A673 (cell line): ENCODE data around the gene COL20A1. TPM values are rescaled to one million over a fixed set of nuclear protein-coding genes. Genes with fewer than 3 reads are reported as not detected.

Experiments used
- BruUV-seq: library from RNA; stranded (reverse); fragments of 400-500 nt; replicated peaks from 2 replicates; lab custom pipeline; 2021; lab: Mats Ljungman, UMichigan
- CTCF ChIA-PET: fragments of 300-600 bp; sonication (Branson Sonifier 250); formaldehyde crosslinking; loops from one replicate; lab custom pipeline; 2022; ENCODE audit warnings: antibody characterized with exemption; lab: Charles Lee
- POLR2A ChIA-PET: fragments of 300-600 bp; sonication (Branson Sonifier 250); formaldehyde crosslinking; loops from one replicate; lab custom pipeline; 2022; ENCODE audit warnings: antibody characterized with exemption; ENCODE audit not compliant: low non-redundant PET; lab: Charles Lee
- DNase-seq: peaks from one replicate; pipeline ENCODE4 v3.0.0-alpha.2; 2015; ENCODE audit warnings: low spot score
- H3K27ac ChIP-seq: fragments of 200-600 bp; sonication (generic); 2 replicates; pipeline ENCODE4 v1.5.1; 2016; ENCODE audit warnings: mixed run types, low read depth, mild to moderate bottlenecking, mixed read lengths, antibody characterized with exemption, low read length; ENCODE audit not compliant: poor library complexity, severe bottlenecking
- H3K27me3 ChIP-seq: fragments of 200-600 bp; sonication (generic); replicated peaks from 2 replicates; pipeline ENCODE4 v1.6.1; 2017; ENCODE audit warnings: mixed run types, low read depth, mild to moderate bottlenecking, mixed read lengths, antibody characterized with exemption, low read length; ENCODE audit not compliant: insufficient read depth, poor library complexity
- H3K36me3 ChIP-seq: fragments of 200-600 bp; sonication (generic); 2 replicates; pipeline ENCODE4 v1.6.1; 2016; ENCODE audit warnings: mixed run types, mild to moderate bottlenecking, mixed read lengths, antibody characterized with exemption, low read length; ENCODE audit not compliant: insufficient read depth, poor library complexity, severe bottlenecking
- H3K4me1 ChIP-seq: fragments of 200-600 bp; sonication (generic); 2 replicates; pipeline ENCODE4 v1.6.1; 2017; ENCODE audit warnings: mixed run types, mild to moderate bottlenecking, mixed read lengths, antibody characterized with exemption, low read length; ENCODE audit not compliant: insufficient read depth, poor library complexity, severe bottlenecking
- H3K4me3 ChIP-seq: fragments of 200-600 bp; sonication (generic); 2 replicates; pipeline ENCODE4 v1.5.1; 2016; ENCODE audit warnings: low read depth, mixed run types, mild to moderate bottlenecking, mixed read lengths, low read length; ENCODE audit not compliant: poor library complexity, severe bottlenecking
- H3K9me3 ChIP-seq: fragments of 200-600 bp; sonication (generic); 2 replicates; pipeline ENCODE4 v1.6.1; 2016; ENCODE audit warnings: mixed run types, low read depth, mild to moderate bottlenecking, mixed read lengths, antibody characterized with exemption, low read length; ENCODE audit not compliant: poor library complexity, severe bottlenecking
- EZH2 ChIP-seq: fragments of 200-600 bp; sonication (generic); IDR thresholded peaks from 2 replicates; pipeline ENCODE4 v1.6.1; 2017; ENCODE audit warnings: borderline replicate concordance, low read depth, mild to moderate bottlenecking, mixed read lengths, antibody characterized with exemption, low read length; ENCODE audit not compliant: poor library complexity, severe bottlenecking
- intact Hi-C: fragments of 100-400 bp; cut with micrococcal nuclease; formaldehyde crosslinking; loops from one replicate; pipeline ENCODE4 v1.10.0; 2022; ENCODE audit not compliant: unreplicated experiment
- total RNA-seq: library from RNA; stranded (reverse); gene quantifications from 2 replicates; pipeline ENCODE4 v1.2.3, GENCODE V29; 2021
- TF ChIP-seq, protein P1 (sequence below): fragments of 300-800, 200-600 bp; sonication (generic); conservative IDR thresholded peaks from 2 replicates; pipeline ENCODE4 v1.5.1; 2017; ENCODE audit warnings: low read depth, mild to moderate bottlenecking, antibody characterized with exemption, low read length, moderate library complexity, mixed read lengths

Gene COL20A1
- total RNA-seq, 1 experiment from 2014 or later = not detected

DNA sequence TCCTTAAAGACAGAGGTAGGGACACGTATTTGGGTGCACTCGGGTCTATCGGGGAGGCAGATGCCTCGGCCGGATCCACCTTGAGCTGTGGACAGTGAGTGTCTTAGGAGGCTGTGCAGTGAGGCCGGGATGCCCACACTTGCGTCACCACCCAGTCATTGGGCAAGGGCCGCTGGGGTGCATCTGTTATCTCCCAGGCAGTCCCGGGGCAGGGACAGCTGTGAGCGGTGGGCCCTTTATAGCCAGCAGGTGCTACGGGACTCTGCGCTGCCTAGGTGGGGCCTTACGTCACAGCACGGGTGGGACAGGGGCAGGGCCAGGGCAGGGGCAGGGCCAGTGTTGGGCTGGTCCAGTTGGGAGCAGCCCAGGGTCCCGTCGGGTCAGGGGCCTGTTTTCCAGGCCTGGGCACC is 689 bp upstream of the COL20A1 start:
- TF ChIP-seq EZH2 = no peak
- TF ChIP-seq, protein P1, sequence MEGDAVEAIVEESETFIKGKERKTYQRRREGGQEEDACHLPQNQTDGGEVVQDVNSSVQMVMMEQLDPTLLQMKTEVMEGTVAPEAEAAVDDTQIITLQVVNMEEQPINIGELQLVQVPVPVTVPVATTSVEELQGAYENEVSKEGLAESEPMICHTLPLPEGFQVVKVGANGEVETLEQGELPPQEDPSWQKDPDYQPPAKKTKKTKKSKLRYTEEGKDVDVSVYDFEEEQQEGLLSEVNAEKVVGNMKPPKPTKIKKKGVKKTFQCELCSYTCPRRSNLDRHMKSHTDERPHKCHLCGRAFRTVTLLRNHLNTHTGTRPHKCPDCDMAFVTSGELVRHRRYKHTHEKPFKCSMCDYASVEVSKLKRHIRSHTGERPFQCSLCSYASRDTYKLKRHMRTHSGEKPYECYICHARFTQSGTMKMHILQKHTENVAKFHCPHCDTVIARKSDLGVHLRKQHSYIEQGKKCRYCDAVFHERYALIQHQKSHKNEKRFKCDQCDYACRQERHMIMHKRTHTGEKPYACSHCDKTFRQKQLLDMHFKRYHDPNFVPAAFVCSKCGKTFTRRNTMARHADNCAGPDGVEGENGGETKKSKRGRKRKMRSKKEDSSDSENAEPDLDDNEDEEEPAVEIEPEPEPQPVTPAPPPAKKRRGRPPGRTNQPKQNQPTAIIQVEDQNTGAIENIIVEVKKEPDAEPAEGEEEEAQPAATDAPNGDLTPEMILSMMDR = no peak
- intact Hi-C loops = no loop called here
- Histone ChIP-seq H3K36me3 (no peaks in the 10 kb centered on the region), H3K4me1 (no peaks in the 10 kb centered on the region), H3K9me3 (no peaks in the 10 kb centered on the region), H3K27ac (no peak overlapping the region), H3K27me3 (peaks cover 28% of the 10 kb centered on the region), H3K4me3 (no peak overlapping the region)
- ChIA-PET POLR2A (no interaction called here), CTCF (interaction anchor here (1.2 kb wide), 1 partner anchor 69 kb away, joined by 4 read pairs; no protein-coding TSS in a partner anchor)
- BruUV-seq = no TSS peak
- no peak for DNase-seq

DNA sequence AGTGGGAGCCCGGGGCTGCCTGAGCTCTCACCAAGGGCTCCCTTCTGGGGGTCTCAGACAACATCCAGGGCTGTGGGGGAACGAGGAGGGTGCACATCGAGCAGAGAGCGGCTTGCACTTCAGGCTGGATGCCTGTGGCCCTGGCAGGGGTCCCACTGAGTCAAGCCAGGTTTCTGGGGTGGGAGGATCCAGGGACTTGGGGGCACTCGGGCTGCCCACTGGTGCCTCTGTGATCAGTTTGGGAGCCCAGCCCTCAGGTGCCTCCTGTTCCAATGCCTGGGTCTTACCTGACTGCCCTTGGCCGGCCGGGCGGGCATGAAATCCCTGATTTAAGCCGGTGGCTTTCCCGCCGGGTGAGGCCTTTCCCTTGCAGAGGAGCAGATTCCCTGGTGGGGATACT is 470 bp downstream of the COL20A1 start:
- Histone ChIP-seq H3K4me3 (no peak overlapping the region), H3K27me3 (peaks cover 35% of the 10 kb centered on the region), H3K4me1 (no peaks in the 10 kb centered on the region), H3K36me3 (no peaks in the 10 kb centered on the region), H3K27ac (no peak overlapping the region), H3K9me3 (no peaks in the 10 kb centered on the region)
- no peak for TF ChIP-seq EZH2
- ChIA-PET CTCF (no interaction called here), POLR2A (no interaction called here)
- no TSS peak for BruUV-seq
- no peak for DNase-seq
- intact Hi-C loops = no loop called here

DNA sequence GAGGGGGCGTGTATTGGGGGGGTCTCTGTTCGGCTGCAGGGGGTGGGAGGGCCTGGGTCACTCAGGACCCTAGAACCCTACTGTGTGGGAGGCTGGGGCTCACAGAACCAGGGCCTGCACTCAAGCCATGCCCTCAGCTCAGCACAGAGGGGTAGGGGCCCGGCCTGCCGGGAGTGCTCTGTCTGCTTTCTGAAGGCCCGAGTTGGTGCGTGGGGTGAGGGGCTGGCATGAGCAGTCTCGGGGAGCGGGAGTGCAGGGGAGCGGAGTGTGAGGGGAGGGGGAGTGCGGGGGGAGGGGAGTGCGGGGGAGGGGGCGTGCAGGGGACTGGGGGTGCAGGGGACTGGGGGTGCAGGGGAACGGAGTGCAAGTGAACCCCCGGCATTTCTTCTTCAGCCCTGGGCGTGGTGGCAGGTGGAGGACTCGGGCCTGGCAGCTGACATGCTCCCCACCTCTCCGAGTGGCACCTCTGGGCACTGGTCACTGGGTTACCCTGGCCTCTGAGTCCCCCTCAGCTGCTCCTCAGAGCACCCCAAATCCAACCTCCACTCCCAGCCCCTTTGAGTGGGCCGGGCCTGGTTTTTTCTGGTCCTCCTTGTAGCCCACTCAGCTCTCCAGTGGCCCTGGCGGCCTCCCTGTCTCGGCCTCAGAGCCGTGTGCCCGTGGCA is 1.0 kb downstream of the COL20A1 start:
- H3K27ac ChIP-seq = no peak overlapping the region
- H3K27me3 ChIP-seq = peaks cover 37% of the 10 kb centered on the region
- no TSS peak for BruUV-seq
- no peaks in the 10 kb centered on the region for H3K9me3 ChIP-seq
- H3K4me1 ChIP-seq = no peaks in the 10 kb centered on the region
- DNase-seq = peak; percentile 32
- no peak overlapping the region for H3K4me3 ChIP-seq
- no peaks in the 10 kb centered on the region for H3K36me3 ChIP-seq
- ChIA-PET POLR2A (no interaction called here), CTCF (no interaction called here)
- intact Hi-C loops = no loop called here
- TF ChIP-seq, protein P1 = no peak
- TF ChIP-seq EZH2 = no peak

DNA sequence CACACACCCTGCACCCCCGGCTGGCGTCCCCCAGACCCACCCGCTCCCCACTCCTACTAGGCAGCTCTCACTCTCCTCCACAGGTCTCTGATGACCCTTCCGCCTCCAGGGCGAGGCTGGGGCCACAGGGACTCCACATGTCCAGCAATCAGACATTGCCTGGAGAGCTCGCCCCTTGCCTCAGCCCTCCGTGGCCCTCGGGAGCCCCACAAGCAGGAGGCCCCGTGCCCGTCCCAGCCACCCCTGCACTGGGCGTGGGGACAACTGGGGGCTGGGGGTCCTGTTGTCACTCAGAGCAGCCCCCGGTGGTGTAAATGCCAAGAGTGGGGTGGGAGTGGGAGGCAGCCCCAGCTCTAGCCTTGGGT is 1.5 kb downstream of the COL20A1 start:
- POLR2A ChIA-PET = no interaction called here
- intact Hi-C loops = no loop called here
- TF ChIP-seq EZH2 = no peak
- TF ChIP-seq, protein P1 = no peak

More for the DNA sequence above, 1.5 kb downstream of the COL20A1 start:
- Histone ChIP-seq H3K9me3 (no peaks in the 10 kb centered on the region), H3K4me1 (no peaks in the 10 kb centered on the region), H3K4me3 (no peak overlapping the region), H3K27me3 (peaks cover 42% of the 10 kb centered on the region), H3K27ac (no peak overlapping the region), H3K36me3 (no peaks in the 10 kb centered on the region)
- no TSS peak for BruUV-seq
- CTCF ChIA-PET = interaction anchor here (0.8 kb wide), 1 partner anchor 71 kb away, joined by 3 read pairs; no protein-coding TSS in a partner anchor
- DNase-seq = no peak
